Gastrocnemius medialis (tissue), 4 donors: ENCODE measurements around the gene DDX5. TPM values are rescaled to one million over a fixed set of nuclear protein-coding genes. Genes with fewer than 3 reads are reported as not detected.

Experiments used
- ATAC-seq, 2 donors: fragments of 150-250 bp; one replicate each; pipeline ENCODE4 v1.9.1; 2016
- DNase-seq, 2 donors: peaks; one replicate each; pipeline ENCODE4 v3.0.0-alpha.2; 2019
- H3K27ac ChIP-seq, 4 donors: fragments of 200-600 bp; sonication (generic); 1 replicate in 1 of 4; 2 replicates in 3 of 4; pipeline ENCODE4 v1.5.1; 2016 to 2018; ENCODE audit warnings: mild to moderate bottlenecking in 2 of 4, moderate library complexity in 1 of 4
- H3K27me3 ChIP-seq, 3 donors: fragments of 200-600 bp; sonication (generic) in 2 of 3; 1 replicate in 1 of 3; 2 replicates in 2 of 3; pipeline versions ENCODE4 v1.5.1 to v1.6.0; 2016 to 2019; ENCODE audit warnings: mild to moderate bottlenecking in 1 of 3, moderate library complexity in 1 of 3
- H3K36me3 ChIP-seq, 2 donors: fragments of 200-600 bp; sonication (generic) in 1 of 2; one replicate each; pipeline ENCODE4 v1.5.1; 2017 to 2018
- H3K4me1 ChIP-seq, 2 donors: fragments of 200-600 bp; sonication (generic) in 1 of 2; one replicate each; pipeline ENCODE4 v1.5.1; 2016 to 2017; ENCODE audit warnings: mild to moderate bottlenecking in 2 of 2
- H3K4me3 ChIP-seq, 4 donors: fragments of 200-600 bp; sonication (generic) in 3 of 4; 1 replicate in 1 of 4; 2 replicates in 3 of 4; pipeline ENCODE4 v1.5.1; 2016 to 2019; ENCODE audit warnings: mild to moderate bottlenecking in 2 of 4
- H3K9me3 ChIP-seq, 3 donors: fragments of 200-600 bp; sonication (generic) in 2 of 3; 1 replicate in 1 of 3; 2 replicates in 2 of 3; pipeline ENCODE4 v1.5.1; 2016 to 2019
- CTCF ChIP-seq, 5 experiments: fragments of 450-650 bp in 3 of 5; fragments of 200-600 bp in 2 of 5; sonication (generic) in 2 of 5; IDR thresholded peaks in 4 of 5; conservative IDR thresholded peaks in 1 of 5; 1 replicate in 4 of 5; 2 replicates in 1 of 5; pipeline ENCODE4 v1.5.1; 2016 to 2019; ENCODE audit warnings: antibody characterized with exemption in 5 of 5, mild to moderate bottlenecking in 3 of 5, moderate library complexity in 3 of 5
- POLR2A ChIP-seq, 2 donors: fragments of 450-650 bp; IDR thresholded peaks; one replicate each; pipeline ENCODE4 v1.6.1; 2017; ENCODE audit warnings: antibody characterized with exemption in 2 of 2, mild to moderate bottlenecking in 2 of 2, moderate library complexity in 2 of 2
- in situ Hi-C, 4 donors: fragments of 200-750 bp; cut with MboI; loops; one replicate each; pipeline versions ENCODE4 v1.15.0 to v1.8.0; 2017; ENCODE audit warnings: low sequenced_read_pairs in 4 of 4
- intact Hi-C: fragments of 100-400 bp; cut with DNase I; formaldehyde crosslinking; loops from one replicate; pipeline ENCODE4 v1.15.1; 2023; ENCODE audit warnings: low total_unique reads
- total RNA-seq, 4 donors: library from RNA; depleted of rRNA; stranded (reverse); fragments of >200 nt; gene quantifications; one replicate each; pipeline versions ENCODE4 v1.1.0 to v1.2.3, GENCODE V29; 2016

Gene DDX5
- total RNA-seq, 4 donors from 2014 or later: 450 to 771 (median 541) TPM

GRCh38 chr17:64547319-64547718 lies 41.2 kb upstream of the DDX5 start:
- ATAC-seq: no peak
- Histone ChIP-seq H3K9me3 (no peaks in the 10 kb centered on the region), H3K27me3 (no peaks in the 10 kb centered on the region), H3K4me1 (no peaks in the 10 kb centered on the region), H3K36me3 (peaks cover 0 to 51% of the 10 kb centered on the region in 2 donors), H3K4me3 (no peak overlapping the region), H3K27ac (no peak overlapping the region)
- in situ Hi-C loops (no loop called here), intact Hi-C loops (no loop called here)
- TF ChIP-seq CTCF (IDR thresholded peaks at IDR 0.05 in 4 of 5, conservative IDR thresholded peaks at IDR 0.05 in 1 of 5) (no peak), POLR2A (IDR thresholded peaks at IDR 0.05) (no peak)
- DNase-seq: no peak

GRCh38 chr17:64546716-64547115 lies 40.6 kb upstream of the DDX5 start:
- Histone ChIP-seq H3K4me3 (no peak overlapping the region), H3K4me1 (no peaks in the 10 kb centered on the region), H3K36me3 (peaks cover 0 to 54% of the 10 kb centered on the region in 2 donors), H3K9me3 (no peaks in the 10 kb centered on the region), H3K27ac (no peak overlapping the region), H3K27me3 (no peaks in the 10 kb centered on the region)
- no peak for ATAC-seq
- in situ Hi-C loops: no loop called here
- DNase-seq: no peak
- intact Hi-C loops: no loop called here
- TF ChIP-seq POLR2A (IDR thresholded peaks at IDR 0.05): no peak
- TF ChIP-seq CTCF (IDR thresholded peaks at IDR 0.05 in 4 of 5, conservative IDR thresholded peaks at IDR 0.05 in 1 of 5): no peak

GRCh38 chr17:64544742-64545141 lies 38.7 kb upstream of the DDX5 start:
- in situ Hi-C loops (no loop called here), intact Hi-C loops (no loop called here)
- ATAC-seq (no peak), DNase-seq (no peak)
- no peak overlapping the region for H3K4me3 ChIP-seq
- no peak overlapping the region for H3K27ac ChIP-seq
- no peaks in the 10 kb centered on the region for H3K9me3 ChIP-seq
- H3K36me3 ChIP-seq: peaks cover 0 to 63% of the 10 kb centered on the region in 2 donors
- no peaks in the 10 kb centered on the region for H3K4me1 ChIP-seq
- H3K27me3 ChIP-seq: no peaks in the 10 kb centered on the region
- no peak for TF ChIP-seq CTCF (IDR thresholded peaks at IDR 0.05 in 4 of 5, conservative IDR thresholded peaks at IDR 0.05 in 1 of 5)
- TF ChIP-seq POLR2A (IDR thresholded peaks at IDR 0.05): no peak

GRCh38 chr17:64540118-64540776 lies 34.2 kb upstream of the DDX5 start:
- in situ Hi-C loops (no loop called here), intact Hi-C loops (no loop called here)
- DNase-seq (no peak), ATAC-seq (no peak)
- no peak for TF ChIP-seq CTCF (IDR thresholded peaks at IDR 0.05 in 4 of 5, conservative IDR thresholded peaks at IDR 0.05 in 1 of 5)
- TF ChIP-seq POLR2A (IDR thresholded peaks at IDR 0.05): no peak
- H3K4me3 ChIP-seq: no peak overlapping the region
- no peak overlapping the region for H3K27ac ChIP-seq
- no peaks in the 10 kb centered on the region for H3K27me3 ChIP-seq
- H3K36me3 ChIP-seq: peaks cover 0 to 81% of the 10 kb centered on the region in 2 donors
- H3K4me1 ChIP-seq: no peaks in the 10 kb centered on the region
- H3K9me3 ChIP-seq: no peaks in the 10 kb centered on the region
